Renal cortical epithelial cell (primary cell): ENCODE results near the gene FBLIM1. TPM values are rescaled to one million over a fixed set of nuclear protein-coding genes. Genes with fewer than 3 reads are reported as not detected.
"Not testable (repeated sequence)": the region's sequence is repeated elsewhere in the genome, so short reads cannot be mapped to it uniquely, and the experiment has no call there.

ENCODE experiments used
- DNase-seq: peaks from one replicate; pipeline ENCODE4 v3.0.0-alpha.2; 2011; ENCODE audit warnings: low read depth
- total RNA-seq: library from RNA; depleted of rRNA; stranded (reverse); fragments of >200 nt; gene quantifications from 2 replicates; pipeline ENCODE4 v1.2.3, GENCODE V29; 2014

The FBLIM1 gene
- total RNA-seq, 1 donor from 2014 or later: 213 TPM

DNA sequence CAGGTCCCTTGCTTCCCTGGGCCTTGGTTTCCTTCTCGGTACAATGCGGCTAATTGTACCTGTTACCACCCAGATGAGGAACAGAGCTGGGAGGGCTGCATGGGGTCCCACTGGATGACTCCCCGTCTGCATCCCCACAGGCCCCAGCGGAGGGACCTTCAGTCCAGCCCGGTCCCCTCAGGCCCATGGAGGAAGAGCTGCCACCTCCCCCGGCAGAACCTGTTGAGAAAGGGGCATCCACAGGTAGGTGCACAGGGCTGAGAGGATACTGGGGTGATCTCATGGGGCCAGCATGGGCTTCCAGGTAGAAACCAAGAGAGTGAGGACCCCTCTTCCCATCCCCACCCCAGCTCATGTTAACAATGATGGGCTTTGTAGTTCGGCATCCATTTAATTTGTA lies 9.8 kb downstream of the FBLIM1 start:
- no peak for DNase-seq

DNA sequence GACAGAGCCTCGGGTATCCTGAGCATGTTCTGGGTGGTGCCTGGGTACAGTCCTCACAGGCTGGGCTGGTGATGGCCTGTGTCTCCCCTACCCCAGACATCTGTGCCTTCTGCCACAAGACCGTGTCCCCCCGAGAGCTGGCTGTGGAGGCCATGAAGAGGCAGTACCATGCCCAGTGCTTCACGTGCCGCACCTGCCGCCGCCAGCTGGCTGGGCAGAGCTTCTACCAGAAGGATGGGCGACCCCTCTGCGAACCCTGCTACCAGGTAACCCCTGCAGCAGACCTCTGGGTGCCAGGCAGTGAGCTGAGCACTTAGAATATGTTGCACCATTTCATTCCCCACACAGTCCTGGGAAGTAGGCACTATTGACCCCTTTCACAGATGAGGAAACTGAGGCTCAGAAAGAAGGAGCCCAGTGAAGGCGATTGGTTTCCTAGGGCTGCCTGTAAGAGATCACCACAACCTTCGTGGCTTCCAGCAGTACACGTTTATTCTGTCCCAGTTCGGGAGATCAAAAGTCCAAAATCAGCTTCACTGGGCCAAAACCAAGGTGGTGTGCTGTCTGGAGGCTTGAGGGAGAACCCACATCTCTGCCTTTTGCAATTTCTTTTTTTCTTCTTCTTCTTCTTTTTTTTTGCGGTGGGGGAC lies 11.8 kb downstream of the FBLIM1 start:
- no peak for DNase-seq

DNA sequence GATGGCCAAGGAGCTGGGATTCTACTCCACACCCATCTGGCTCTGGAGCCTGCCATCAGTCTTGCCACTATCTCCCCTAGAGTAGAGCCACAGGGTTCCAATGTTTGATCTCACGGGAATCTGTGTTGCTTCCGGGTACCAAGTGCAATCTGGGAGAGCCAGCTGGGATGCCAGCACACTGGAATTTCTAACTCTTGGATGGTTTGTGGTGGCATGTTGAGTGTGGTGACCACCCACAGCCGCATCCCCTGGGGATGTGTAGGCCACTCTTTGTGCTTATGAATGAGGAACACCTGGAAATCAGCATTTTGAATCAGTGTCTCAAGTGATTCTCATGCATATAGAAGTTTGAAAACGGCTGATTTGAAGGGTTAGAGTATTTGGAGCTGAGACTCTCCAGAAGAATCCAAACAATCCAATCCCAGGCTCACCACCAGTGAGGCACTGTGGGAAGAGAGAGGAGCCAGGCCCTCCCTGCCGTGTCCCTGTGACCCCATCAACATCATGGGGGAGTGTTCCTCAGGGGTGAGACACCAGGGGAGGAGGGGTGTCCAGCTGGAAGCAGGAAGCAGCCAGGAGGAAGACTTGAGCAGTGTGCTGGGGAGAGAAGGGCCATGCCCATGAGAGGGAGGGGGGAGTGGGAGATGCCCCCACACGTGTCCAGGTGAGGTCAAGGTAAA lies 13.4 kb downstream of the FBLIM1 start:
- DNase-seq: no peak

DNA sequence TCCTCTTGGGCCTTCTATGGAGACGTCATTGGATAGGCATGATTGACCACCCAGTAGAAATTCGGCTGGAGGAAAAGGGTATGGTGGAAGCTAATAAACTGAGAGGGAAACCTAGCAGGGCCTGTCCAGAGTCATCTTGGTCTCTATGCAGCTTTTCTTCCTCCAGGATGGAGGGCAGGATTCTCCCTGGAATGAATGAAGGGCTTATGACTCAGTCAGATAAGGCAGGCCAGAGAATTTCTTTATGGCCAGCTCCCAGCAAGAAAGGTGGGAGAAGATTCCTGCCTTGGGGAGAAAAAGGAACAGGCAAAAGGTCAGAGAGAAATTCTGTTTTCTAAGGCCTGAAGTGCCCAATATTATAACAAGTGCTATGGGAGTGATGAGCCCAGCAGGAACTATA lies 17.1 kb downstream of the FBLIM1 start:
- DNase-seq: no peak

DNA sequence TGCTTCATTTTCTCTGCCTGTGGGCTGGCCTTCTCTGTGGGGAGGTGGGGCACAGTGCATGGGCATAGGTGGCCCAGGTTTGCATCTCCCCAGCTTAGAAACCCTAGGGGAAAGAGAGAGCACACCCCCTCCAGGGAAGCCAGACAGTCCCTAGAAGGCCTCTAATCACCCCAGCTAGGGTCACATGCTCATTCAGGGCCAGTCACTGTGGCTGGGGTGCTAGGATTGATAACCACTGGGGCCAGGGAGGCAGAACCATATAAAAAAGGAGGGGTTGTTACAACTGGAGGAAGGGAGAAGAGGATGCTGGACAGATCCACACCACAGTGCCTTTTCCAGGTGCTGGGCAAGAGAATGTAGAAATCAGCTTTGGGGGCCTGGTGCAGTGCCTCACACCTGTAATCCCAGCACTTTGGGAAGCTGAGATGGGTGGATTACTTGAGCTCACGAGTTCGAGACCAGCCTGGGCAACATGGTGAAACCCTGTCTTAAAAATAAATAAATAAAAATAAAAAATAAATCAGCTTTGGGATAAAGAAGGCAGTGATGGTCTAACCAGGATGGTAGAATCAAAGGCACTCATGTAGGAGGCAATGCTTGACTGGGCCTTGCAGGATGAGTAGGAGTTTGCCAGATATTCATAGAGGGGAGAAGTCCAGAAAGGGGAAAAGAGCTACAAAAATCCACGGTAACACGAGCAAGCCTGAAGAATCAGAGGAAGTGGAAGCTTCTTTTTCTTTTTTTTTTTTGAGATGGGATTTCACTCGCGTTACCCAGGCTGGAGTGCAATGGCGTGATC lies 19.5 kb downstream of the FBLIM1 start:
- no peak for DNase-seq

DNA sequence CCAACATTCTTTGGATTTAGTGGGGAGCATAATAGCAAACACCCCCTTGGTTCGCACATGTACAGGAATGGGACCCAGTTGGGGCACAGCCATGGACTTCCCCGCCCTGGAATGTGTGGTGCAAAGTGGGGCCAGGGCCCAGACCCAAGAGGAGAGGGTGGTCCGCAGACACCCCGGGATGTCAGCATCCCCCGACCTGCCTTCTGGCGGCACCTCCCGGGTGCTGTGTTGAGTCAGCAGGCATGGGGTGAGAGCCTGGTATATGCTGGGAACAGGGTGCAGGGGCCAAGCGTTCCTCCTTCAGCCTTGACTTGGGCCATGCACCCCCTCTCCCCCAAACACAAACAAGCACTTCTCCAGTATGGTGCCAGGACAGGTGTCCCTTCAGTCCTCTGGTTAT lies 27.1 kb downstream of the FBLIM1 start:
- DNase-seq: no peak

DNA sequence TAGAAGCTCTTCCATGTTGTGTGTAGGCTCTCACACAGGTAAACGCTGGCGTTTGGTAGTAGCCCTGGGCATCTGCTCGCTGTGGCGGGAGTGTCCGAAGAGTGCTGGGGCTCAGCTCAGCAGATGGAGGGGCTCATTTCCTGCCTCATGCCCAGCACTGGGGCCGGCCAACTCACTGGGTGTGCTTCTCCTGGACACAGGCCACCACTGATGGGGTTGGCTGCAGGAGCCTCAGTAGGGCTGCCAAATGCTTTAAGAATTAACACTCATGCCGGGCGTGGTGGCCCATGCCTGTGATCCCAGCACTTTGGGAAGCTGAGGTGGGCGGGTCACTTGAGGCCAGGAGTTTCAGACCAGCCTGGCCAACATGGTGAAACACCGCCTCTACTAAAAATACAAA lies 28.0 kb downstream of the FBLIM1 start:
- DNase-seq: no peak

DNA sequence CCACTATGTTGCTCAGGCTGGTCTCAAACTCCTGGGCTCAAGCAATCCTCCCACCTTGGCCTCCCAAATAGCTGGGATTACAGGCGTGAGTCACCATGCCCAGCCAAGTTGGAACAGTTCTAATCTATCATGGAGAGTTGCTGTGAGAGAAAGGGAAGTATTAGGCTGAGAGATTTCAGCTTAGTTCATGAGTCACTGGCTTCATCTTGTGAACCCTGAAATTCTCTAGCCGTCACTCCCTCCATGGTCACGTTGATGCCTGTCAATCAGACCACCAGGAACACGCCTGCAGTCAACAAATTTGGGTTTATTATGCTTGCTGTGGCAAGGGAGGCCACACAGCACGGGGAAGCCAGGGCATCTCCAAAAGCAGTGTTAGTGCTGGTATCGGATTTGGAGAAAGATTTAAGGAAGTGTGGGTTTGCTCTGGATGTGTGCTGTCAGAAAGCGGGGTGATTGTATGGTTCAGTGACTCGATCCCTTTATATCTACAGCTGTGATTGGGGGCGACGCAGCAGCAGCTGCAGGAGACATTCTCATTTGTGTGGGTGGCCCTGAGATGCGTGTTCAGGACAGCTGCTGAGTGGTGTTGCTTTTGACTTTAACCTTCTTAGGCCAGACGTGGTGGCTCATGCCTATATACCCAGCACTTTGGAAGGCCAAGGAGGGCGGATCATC lies 30.2 kb downstream of the FBLIM1 start:
- peak; percentile 41 for DNase-seq

DNA sequence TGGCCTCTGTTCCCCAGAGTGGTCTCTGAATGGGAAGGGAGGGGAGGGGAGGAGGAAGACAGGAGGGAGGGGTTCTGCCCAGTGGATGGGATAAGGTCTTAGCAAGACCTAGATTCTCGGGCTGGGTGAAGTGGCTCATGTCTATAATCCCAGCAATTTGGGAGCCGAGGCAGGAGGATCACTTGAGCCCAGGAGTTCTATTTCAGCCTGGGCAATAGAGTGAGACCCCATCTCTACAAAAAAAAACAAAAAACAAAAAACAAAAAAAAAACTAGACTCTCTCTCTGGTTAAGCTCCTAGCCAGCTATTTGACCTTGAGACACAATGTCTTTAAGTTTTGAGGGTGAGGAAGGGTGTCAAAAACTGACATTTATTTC lies 37.5 kb downstream of the FBLIM1 start:
- no peak for DNase-seq

DNA sequence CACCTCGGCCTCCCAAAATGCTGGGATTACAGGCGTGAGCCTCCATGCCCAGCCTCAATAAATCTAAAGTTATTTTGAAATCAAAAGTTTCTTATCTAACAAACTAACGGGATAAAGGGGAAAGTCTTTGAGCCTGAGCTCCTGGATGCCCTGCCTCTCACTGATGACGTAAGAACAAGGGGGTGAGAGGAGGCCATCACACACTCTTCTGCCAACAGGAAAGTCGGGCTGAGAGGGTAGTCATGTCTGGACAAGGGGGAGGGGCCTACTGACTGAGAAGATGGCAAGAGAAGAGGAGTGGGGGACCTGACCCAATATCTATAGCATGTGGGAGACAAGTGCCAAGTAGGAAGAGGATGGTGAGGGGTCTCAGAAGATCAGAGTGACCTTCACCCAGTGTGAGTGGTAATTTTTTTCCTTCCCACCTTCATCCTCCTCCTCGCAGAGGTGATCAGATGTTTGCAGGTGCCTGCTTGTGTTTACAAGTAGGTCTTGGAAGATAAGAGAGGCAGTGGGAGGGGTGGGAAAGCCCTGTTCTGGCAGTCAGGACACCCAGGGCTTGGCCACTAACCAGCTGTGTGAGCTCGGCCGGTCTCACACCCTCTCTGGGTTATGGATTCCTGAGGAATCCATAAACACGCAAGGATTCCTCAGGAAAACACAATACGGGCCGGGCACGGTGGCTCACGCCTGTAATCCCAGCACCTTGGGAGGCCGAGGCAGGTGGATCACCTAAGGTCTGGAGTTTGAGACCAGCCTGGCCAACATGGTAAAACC lies 39.2 kb downstream of the FBLIM1 start:
- peak; percentile 42 for DNase-seq

DNA sequence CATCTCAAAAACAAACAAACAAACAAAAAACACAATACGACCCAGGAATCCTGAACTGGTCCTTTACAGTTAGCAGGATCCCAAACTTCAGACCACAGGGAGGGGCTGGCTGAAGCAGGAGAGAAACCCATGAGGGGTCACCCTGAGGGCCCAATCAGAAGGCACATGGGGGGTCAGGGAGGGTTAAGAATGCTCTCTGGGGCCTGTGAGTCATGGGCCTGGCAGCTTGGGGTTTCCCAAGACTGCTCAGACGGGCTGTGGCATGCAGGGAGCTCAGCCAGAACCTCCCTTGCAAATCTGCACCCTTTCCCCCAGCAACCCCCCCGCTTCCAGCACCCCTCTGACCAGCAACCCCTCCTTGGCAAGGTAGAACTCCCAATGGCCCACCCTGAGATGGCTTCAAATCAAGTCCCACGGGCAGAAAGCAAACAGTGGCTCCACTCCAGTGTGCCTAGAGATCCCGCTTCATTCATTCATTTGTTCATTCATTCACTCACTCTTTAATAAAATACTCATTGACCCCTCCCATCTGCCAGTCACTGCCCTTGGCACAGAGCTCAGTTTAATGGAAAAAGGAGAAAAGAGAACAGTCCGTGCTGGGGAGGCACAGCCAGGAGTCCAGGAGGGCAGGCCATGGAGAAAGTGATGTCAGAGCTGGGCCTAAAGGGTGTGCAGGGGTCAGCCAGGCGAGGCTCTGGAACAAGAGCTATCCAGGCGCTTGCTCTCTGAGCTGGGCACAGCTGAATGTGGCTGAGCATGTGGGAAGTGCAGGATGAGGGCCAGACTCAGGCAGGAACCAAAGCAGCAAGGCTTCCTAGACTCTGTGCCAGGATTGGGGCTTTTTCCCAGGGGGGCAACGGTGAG lies 40.6 kb downstream of the FBLIM1 start:
- DNase-seq: peak; percentile 98

DNA sequence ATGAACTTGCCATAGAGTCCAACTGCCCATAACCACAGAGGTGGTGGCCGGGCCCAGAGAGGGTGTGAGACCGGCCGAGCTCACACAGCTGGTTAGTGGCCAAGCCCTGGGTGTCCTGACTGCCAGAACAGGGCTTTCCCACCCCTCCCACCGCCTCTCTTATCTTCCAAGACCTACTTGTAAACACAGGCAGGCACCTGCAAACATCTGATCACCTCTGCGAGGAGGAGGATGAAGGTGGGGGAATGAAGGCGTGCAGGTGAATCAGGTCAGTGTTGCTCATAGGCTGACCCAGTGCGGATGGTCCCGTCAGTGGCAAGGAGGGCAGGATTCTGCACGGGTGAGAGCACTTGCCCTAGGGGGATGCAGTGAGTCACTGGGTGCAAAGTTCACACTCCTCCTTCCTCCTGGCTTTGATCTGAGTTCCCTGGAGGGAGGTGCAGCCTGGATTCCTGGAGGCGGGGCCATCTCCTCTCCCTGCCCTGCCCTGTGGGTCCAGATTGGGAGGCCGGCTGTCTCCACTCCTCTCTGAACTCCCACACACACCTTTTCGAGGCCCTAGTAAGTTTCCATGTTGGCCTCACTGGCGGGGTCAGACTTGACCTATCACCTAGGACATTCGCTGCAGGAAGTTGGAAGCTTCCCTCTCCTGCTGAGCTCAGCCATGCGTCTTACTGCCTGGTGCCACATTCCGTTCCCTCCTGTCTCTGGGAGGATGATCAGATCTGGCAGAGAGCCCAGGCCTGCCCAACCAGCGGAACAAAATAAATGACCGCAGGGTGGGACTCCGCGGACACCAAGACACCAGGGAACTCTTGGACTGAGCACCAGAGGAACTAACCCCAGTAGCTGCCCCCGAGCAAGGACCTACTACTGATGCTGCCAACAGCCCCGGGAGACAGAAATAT lies 41.6 kb downstream of the FBLIM1 start:
- DNase-seq: peak; percentile 94

DNA sequence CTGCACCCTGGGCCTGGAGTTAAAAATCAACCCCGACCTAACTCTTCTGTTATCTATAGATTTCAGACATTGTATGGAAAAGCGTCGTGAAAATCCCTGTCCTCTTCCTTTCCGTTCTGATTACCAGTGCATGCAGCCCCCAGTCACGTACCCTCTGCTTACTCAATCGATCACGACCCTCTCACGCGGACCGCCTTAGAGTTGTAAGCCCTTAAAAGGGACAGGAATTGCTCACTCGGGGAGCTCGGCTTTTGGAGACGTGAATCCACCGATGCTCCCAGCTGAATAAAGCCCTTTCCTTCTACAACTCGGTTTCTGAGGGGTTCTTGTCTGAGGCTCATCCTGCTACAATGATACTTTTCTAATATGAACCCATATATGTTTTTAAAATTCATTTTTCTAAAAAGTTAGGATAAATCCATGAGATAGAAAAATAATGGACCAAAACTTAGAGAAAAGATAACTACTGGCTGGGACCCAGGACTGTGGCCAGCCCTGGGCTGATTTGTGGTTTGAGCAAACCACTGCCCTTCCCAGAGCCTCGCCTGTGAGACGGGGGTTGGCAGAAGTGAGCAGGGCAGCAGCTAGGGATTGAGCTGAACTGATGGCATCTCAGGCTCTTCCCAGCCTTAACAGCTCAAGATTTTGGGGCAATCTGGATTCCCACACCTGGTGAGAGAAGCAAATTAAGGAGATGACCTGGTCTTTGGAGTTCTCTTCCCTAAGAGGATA lies 43.8 kb downstream of the FBLIM1 start:
- peak; percentile 31 for DNase-seq

DNA sequence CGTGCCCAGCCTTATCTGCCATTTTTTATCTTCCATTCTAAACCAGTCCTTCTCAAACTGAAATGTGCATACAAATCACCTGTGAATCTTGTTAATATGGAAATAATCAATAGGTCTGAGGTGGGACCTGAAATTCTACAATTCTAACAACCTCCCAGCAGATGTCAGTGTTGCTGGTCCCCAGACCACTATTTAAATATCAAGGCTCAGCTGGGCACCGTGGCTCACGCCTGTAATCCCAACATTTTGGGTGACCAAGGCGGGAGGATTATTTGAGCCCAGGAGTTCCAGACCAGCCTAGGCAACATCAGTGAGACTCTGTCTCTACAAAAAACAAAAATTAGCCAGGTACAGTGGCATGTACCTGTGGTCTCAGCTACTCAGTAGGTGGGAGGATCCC lies 44.8 kb downstream of the FBLIM1 start:
- DNase-seq: peak; percentile 51

DNA sequence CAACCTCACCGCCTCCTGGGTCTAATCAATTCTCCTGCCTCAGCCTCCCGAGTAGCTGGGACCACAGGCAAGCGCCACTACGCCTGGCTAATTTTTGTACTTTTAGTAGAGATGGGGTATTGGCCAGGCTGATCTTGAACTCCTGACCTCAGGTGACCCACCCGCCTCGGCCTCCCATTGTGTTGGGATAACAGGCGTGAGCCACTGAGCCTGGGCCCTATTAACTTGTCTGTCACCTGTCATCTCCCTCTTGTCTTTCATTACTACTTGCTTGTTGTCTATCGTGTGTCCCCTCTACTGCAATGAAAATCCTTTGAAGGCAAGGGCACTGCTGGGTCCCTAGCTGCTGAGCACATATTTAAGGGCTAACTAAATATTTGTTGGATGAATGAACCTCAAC lies 45.5 kb downstream of the FBLIM1 start:
- DNase-seq: no peak

DNA sequence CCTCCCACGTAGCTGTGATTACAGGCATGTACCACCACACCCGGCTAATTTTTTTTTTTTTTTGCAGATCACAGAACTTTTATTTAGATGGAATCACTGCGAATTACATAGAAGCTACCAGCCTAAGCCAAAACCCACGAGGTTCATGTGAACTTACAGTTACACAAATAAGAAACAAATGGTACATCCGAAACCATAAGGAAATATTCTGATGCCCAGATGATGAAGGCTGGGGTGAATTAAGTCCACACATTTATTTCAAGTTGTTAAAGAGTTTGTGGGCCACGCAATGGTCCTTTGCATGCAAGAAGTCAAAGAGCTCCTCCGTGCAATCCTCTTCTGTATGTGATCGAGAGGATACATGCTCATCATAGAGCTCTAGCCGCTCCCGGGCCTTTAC lies 48.5 kb downstream of the FBLIM1 start:
- no peak for DNase-seq

DNA sequence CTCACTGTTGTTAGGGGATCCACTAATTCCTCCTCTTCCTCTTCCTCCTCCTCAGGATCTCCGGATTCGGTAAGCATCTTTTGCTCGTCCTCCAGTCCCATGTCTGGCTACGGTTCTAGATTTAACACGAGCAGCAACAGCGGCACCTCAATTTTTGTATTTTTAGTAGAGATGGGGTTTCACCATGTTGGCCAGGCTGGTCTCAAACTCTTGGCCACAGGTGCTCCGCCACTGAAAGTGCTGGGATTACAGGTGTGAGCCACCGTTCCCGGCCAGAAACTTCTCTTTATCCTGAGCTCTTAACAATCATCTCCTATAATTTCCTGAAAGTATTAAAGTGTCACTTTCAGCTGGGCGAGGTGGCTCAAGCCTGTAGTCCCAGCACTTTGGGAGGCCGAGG lies 49.0 kb downstream of the FBLIM1 start, which contains the start of gene UQCRHL:
UQCRHL (minus strand) TSS at position 101 of the 400 bp plus-strand sequence; CDS start at position 101, 0 bp downstream.
- not testable (repeated sequence) for DNase-seq

DNA sequence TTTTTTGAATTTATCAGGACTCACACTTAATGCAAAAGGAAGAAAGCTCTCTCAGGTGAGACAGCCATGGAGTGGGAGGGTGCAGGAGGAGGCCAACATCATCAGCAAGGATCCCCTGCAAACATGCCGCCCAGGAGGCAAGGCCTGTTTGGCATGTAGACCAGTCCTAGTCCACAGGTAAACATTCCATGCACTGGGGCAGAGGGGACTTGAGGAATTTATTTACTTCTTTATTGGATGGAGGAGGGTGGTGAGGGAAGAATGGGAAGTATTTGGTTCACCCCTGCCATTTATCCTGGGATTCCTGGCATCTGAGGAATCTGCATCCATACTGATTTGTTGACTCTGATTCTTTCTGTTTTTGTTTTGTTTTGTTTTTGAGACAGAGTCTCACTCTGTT lies 50.4 kb downstream of the FBLIM1 start:
- DNase-seq: no peak

DNA sequence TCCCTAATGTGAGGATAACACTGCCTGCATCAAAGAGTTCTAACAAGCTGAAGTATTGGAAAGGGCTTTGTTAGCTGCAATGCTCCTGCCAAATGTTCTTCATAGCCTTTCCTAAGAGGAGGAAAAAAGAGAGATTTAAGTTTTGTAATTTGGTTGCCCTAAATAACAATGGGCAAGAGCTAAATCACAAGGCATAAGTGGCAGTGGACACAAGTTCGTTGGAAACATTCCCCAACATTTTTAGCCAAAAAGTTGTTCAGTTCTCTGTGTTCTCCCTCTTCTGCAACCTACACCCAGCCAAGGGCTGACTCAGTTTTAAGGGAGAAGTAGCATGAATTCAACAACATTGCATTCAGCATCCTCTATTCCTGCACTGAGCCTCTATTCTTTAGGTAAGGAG lies 51.5 kb downstream of the FBLIM1 start:
- no peak for DNase-seq
